ENCODE measurements around the gene TRHDE. TPM values are rescaled to one million over a fixed set of nuclear protein-coding genes. Genes with fewer than 3 reads are reported as not detected.

The TRHDE gene
- total RNA-seq, 1 experiment from 2014 or later, result not detected

- H3K9me3 Mint-ChIP-seq (ENCODE audit: unreplicated experiment), result peaks cover 7% of the 10 kb centered on the region
- H3K36me3 Mint-ChIP-seq (ENCODE audit: insufficient read depth, unreplicated experiment), result no peaks in the 10 kb centered on the region
- no peaks in the 10 kb centered on the region for H3K4me1 Mint-ChIP-seq (ENCODE audit: insufficient read depth, unreplicated experiment)
- no peak for TF ChIP-seq CTCF (IDR thresholded peaks at IDR 0.05; ENCODE audit: unreplicated experiment)
- no peaks in the 10 kb centered on the region for H3K27me3 Mint-ChIP-seq (ENCODE audit: insufficient read depth, unreplicated experiment)
- ChIA-PET CTCF (interaction anchor here (0.8 kb wide), 1 partner anchor 1780 kb away, joined by 5 read pairs; no protein-coding TSS in a partner anchor), POLR2A (no interaction called here)
- no peak overlapping the region for H3K4me3 Mint-ChIP-seq (ENCODE audit: unreplicated experiment)
- no peak for DNase-seq (ENCODE audit: unreplicated experiment)
- BruUV-seq (replicated peaks), result no TSS peak
- intact Hi-C loops (cut with micrococcal nuclease), result no loop called here
- H3K27ac Mint-ChIP-seq (ENCODE audit: low read depth, unreplicated experiment), result no peak overlapping the region
These were observed 118.0 kb downstream of the TRHDE start for GRCh38 chr12:72390146-72390545.

GRCh38 chr12:72406111-72406510 is 133.9 kb downstream of the TRHDE start:
- intact Hi-C loops (cut with micrococcal nuclease), result no loop called here
- H3K9me3 Mint-ChIP-seq (ENCODE audit: unreplicated experiment), result no peaks in the 10 kb centered on the region
- H3K36me3 Mint-ChIP-seq (ENCODE audit: insufficient read depth, unreplicated experiment), result no peaks in the 10 kb centered on the region
- no peak for DNase-seq (ENCODE audit: unreplicated experiment)
- CTCF ChIA-PET, result no interaction called here
- POLR2A ChIA-PET, result no interaction called here
- no TSS peak for BruUV-seq (replicated peaks)
- H3K27me3 Mint-ChIP-seq (ENCODE audit: insufficient read depth, unreplicated experiment), result no peaks in the 10 kb centered on the region
- no peak overlapping the region for H3K4me3 Mint-ChIP-seq (ENCODE audit: unreplicated experiment)
- H3K4me1 Mint-ChIP-seq (ENCODE audit: insufficient read depth, unreplicated experiment), result no peaks in the 10 kb centered on the region
- no peak for TF ChIP-seq CTCF (IDR thresholded peaks at IDR 0.05; ENCODE audit: unreplicated experiment)
- H3K27ac Mint-ChIP-seq (ENCODE audit: low read depth, unreplicated experiment), result no peak overlapping the region

- CTCF ChIA-PET, result interaction anchor here (0.7 kb wide), 1 partner anchor 23 kb away, joined by 3 read pairs; no protein-coding TSS in a partner anchor
- H3K36me3 Mint-ChIP-seq (ENCODE audit: insufficient read depth, unreplicated experiment), result no peaks in the 10 kb centered on the region
- no peak overlapping the region for H3K27ac Mint-ChIP-seq (ENCODE audit: low read depth, unreplicated experiment)
- POLR2A ChIA-PET, result no interaction called here
- DNase-seq (ENCODE audit: unreplicated experiment), result no peak
- no peaks in the 10 kb centered on the region for H3K9me3 Mint-ChIP-seq (ENCODE audit: unreplicated experiment)
- no peaks in the 10 kb centered on the region for H3K4me1 Mint-ChIP-seq (ENCODE audit: insufficient read depth, unreplicated experiment)
- H3K27me3 Mint-ChIP-seq (ENCODE audit: insufficient read depth, unreplicated experiment), result no peaks in the 10 kb centered on the region
- no TSS peak for BruUV-seq (replicated peaks)
- intact Hi-C loops (cut with micrococcal nuclease), result no loop called here
- TF ChIP-seq CTCF (IDR thresholded peaks at IDR 0.05; ENCODE audit: unreplicated experiment), result no peak
- no peak overlapping the region for H3K4me3 Mint-ChIP-seq (ENCODE audit: unreplicated experiment)
These were observed 160.0 kb downstream of the TRHDE start for GRCh38 chr12:72432037-72432604.

GRCh38 chr12:72433298-72433697 is 161.1 kb downstream of the TRHDE start:
- BruUV-seq (replicated peaks), result no TSS peak
- no peak overlapping the region for H3K4me3 Mint-ChIP-seq (ENCODE audit: unreplicated experiment)
- H3K36me3 Mint-ChIP-seq (ENCODE audit: insufficient read depth, unreplicated experiment), result no peaks in the 10 kb centered on the region
- intact Hi-C loops (cut with micrococcal nuclease), result no loop called here
- ChIA-PET CTCF (interaction anchor here (0.7 kb wide), 1 partner anchor 74 kb away, joined by 3 read pairs; no protein-coding TSS in a partner anchor), POLR2A (interaction anchor here (0.7 kb wide), 1 partner anchor 894 kb away, joined by 3 read pairs; no protein-coding TSS in a partner anchor)
- H3K27ac Mint-ChIP-seq (ENCODE audit: low read depth, unreplicated experiment), result no peak overlapping the region
- TF ChIP-seq CTCF (IDR thresholded peaks at IDR 0.05; ENCODE audit: unreplicated experiment), result no peak
- H3K27me3 Mint-ChIP-seq (ENCODE audit: insufficient read depth, unreplicated experiment), result no peaks in the 10 kb centered on the region
- H3K9me3 Mint-ChIP-seq (ENCODE audit: unreplicated experiment), result no peaks in the 10 kb centered on the region
- DNase-seq (ENCODE audit: unreplicated experiment), result no peak
- H3K4me1 Mint-ChIP-seq (ENCODE audit: insufficient read depth, unreplicated experiment), result no peaks in the 10 kb centered on the region

Measured in MCF 10A (cell line).